IPS DF 19.7 (cell line): ENCODE measurements around the gene LCP2.

Experiments
- DNase-seq: peaks from one replicate; pipeline ENCODE4 v3.0.0-alpha.2; 2013; ENCODE audit warnings: low read depth, low spot score

Gene LCP2

DNA sequence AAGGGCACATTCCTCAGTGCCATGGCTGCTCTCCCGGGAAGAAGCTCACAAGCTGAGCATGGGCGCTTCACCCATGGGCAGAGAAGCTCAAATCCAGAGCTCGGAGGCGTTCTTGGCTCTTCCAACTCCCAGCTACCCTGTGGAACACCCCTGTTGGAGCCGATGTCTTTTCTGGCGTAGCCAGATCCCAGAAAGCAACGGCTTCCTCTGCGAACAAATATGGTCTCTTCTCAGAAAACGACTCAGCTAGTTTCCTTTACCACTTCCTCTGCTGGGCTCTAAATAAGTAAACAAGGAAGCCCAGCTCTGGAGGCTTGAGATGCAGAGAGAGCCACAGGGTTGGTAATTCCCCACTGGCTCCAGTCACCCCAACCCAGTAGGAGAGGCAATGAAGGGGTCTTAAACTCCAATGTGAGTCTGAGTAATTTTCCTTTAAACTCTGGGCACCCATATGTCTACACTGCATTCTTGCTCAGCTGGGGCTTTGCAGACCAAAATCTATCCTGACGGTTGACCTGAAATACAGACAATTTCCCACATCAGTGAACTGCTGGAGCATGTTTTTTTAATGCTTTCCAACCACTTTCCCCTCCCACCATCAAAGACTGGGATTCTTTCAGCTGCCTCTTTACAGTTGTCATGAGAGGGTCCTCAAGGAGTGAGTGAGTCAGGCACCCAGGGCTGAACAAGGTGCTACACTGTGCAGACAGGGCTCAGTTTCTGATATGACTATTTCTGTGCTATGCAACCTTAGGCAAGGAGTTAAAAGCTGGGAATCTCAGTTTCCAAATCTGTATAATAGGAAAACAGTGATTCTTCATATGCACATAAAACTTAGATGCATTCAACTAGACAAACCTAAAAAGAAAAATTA, at the start of gene LCP2:
Gene LCP2, minus strand, starts transcription at position 189 of the 874 bp plus-strand sequence. Its CDS starts 166 bp downstream, at position 23.
- DNase-seq, result no peak

DNA sequence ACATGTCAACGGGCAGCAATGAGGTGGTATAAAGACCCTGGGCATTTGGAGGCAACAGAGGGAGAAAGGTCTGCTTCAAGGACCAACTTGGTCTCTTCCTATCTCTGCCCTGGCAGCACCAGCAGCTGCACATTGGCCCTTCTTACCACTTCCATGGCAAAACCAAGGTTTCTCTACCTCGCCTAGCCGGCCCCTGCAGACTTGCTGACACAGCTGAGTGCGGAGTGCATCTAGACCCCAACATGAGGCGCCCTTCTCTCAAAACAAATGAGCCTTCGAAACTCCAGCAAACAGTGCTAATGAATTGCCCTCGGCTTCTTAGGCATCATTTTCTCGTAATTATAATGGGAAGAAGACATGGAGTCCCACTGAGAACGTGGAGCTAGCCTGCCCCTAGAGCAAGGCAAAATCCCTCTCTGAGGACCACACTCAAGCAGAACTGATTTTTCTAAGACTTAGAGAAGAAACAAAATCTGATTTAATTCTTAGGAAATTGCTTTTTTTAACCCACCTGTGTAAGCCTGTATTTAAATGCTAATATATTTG, 49.5 kb upstream of the LCP2 start:
- DNase-seq, result no peak

DNA sequence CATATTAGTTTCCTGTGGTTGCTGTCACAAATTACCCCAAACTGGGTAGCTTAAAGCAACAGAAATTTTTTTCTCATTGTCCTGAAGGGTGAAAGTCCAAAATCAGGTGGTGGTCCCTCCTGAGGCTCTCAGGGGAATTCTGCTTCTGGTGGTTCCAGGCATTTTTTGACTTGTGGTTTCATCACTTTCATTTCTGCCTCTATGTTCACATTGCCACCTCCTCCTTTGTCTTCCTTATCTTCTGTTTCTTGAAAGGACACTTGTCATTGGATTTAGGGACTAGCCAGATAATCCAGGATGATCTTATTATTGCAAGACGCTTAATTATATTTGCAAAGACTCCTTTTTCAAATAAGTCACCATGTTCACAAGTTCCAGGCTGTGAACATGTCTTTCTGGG, 48.4 kb upstream of the LCP2 start:
- no peak for DNase-seq

DNA sequence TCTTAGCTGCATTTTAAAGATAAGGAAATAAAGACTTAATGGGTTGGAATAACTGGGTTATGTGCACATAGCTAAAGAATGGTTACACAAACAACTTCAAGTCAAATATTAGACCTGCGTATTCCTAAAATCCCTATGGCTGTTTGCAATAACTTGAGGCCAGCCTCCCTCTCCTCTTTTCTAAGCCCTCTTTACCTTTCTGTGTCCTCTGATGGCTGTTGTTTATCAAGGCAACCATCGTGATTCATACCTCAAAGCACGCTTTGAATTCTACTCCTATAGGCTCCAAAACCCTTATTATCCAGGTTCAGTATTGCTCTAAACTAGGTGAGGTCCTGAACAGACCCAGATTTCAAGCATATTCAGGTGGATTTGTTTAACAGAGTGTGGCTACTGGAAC, 45.6 kb upstream of the LCP2 start:
- DNase-seq, result no peak

DNA sequence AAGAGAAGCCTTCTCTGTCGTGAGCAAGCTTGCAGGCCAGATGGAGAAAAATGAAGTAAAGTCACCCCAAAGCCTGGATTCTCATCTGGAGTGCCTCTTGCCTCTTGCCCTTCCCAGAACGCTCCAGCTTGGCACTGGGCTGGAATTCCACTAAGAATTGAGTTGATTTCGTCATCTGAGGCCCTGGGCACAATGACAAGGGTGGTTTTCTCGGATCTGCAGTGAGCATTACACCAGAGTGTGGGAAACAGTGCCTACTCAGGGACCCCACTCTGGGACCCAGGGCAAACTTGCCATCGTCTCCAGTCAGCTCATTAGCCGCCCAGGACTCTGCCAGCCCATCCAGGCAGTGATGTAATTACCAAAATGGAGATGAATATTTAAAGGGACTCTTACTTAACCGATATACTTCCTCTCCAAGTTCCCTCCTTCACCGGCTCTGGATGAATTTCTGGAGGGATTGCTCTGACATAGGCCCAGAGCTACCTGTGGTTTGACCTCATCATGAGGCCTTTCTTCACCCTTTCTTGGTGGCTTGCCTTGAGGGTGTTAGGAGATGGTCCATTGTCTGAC, 44.7 kb upstream of the LCP2 start:
- DNase-seq, result no peak

DNA sequence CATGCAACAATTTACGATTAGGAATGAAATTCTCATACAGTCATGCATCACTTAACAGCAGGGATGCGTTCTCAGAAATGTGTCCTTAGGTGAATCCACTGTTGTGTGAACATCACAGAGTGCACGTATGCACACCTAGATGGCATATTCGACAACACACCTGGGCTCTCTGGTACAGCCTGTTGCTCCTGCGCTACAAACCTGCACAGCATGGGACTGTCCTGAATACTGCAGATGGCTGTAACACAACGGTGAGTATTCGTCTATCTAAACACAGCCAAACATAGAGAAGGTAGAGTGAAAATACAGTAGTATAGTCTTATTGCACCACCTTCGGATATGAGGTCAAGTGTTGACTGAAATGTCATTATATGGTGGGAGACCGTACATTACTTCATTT, 44.0 kb upstream of the LCP2 start:
- DNase-seq, result no peak

DNA sequence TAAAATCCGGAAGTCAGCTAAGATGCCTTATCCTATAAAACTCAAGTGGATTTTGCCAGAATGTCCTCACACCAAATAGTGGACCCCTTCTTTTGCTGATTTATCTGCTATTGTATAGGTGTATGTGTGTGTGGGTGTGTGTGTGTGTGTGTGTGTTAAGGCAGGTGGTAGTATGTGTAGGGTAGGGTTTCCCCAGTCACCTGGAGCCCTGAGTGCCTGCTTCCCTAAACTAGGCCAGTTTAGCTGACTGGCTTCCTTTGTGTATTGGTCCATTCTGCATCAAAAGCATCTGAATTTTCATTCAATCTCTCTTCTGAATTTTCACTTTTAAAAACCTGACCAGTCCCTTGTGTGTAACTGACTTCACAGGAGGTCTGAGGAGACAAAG, 42.2 kb upstream of the LCP2 start:
- DNase-seq, result no peak

DNA sequence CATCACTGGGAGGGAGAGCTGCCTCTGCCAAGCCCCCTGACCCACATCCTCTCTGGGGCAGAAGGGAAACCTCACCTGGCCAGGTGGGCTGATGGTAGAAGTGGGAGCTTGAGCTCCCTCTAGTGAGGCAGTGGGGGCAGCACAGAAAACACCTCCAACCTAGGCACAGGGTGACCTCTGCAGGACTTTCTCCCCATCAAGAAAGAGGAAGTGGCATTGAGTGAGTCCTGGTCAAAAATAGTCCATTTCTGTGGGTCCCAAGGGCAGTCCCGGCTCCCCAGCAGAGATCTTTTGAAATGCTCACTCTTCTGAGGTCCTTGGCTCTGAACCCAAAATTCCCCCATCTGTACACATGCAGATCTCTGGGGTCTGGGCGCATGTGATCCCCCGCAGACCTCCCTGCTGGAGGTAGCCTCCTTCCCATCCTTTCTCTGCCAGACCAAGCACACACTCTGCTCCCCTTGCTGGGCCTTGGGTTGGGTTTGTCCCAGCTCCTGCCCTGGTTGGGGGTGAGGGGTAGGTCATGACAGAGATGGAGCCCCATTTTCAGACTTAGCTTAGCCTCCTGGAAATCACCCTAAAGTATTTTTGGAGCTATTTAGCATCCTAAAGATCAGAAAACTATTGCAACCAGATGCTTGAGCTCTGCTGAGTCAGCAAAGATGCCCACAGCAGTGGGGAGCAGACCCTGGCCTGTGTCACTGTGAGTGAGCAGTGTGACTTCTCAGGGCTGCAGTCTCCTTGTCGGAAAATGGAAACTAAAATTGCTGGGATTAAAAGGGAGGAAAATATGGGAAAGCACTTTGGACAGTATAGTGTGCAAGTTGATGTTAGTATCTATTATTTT, 41.6 kb upstream of the LCP2 start:
- DNase-seq, result no peak

DNA sequence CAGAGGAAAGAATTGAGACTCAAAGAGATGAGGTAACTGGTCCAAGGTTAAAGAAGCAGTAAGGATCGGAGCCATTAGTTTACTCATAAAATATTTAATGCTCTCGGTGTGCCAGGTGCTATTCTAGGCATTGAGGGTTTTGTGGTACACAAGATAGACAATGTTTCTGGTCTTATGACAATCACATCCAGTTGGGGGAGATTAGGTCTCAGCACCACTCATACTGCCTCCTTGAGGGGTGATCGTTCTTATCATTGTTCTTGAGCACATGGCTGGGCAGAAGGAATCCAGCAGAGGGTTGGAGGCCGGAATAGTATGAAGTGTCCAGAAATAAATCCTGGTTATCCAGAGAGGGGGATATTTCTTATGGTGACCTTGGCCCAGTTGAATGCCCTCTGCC, 40.7 kb upstream of the LCP2 start:
- no peak for DNase-seq

DNA sequence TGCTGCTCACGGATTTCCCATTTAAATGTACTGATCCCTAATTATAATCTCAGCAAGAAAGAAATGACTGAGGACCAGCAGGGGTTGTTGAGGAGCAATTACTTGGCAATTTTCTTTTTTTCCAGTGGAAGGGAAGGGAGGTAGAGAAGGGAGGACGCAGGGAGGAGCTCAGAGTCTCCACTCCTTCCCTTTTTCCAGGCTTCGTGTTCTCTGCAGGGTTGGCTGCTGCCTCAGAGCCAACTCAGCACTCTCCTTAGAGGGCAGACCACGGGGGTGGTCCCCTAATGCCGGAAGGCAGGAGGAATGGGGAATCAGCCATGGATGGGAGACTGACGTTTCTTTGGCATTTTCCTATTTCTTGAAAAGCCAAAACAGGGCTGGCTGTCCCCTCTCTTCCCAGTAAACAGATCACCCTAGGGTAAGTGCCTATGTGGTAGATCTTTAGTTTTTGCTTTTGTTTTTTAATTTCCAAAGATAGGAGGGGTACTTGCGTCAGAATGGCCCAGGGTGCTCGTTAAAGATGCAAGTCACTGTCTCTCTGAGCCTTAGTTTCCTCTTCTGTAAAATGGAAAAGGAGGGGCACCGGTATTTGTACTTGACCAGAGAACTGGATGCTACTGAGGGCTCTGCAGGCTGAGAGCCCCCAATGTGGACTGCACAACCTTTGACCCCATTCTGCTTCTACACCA, 39.6 kb upstream of the LCP2 start:
- no peak for DNase-seq

DNA sequence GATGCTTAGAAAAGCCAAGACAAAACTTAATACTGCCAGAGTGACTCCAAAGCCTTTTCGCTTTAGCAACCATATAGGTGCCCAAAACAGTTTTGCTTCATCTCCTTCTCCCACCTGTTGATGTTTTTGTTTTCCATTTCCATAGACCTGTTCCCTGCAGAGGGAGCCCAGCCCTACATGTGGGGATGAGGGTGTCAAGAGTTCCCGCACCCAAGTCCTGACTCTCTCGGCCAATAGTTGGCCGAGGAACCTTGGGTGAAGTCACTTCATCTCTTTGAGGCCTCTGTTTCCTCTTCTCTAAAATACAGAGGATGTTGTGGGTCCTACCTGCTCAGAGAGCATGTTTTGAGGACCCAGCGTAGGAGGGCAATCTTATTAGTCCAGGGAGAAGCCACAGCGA, 38.5 kb upstream of the LCP2 start:
- no peak for DNase-seq

DNA sequence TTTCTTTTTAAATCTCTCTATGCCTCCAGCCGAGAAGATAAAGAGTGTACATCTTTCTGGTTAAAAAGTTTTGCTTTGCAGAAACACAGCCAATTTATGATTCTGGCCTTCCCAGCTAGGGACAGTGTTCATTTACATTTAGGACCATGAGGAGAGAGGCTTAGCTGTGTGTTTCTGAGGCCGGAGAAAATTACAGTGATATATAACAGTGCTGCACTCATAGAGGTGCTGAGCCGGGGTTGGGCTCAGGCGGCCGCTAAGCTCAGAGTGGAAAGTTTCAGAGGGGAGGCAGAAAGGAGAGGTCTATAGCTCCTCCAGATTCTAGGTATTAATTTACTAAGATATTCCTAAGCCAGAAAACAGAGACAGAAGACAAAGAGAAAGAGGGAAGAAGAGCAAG, 37.0 kb upstream of the LCP2 start:
- no peak for DNase-seq

DNA sequence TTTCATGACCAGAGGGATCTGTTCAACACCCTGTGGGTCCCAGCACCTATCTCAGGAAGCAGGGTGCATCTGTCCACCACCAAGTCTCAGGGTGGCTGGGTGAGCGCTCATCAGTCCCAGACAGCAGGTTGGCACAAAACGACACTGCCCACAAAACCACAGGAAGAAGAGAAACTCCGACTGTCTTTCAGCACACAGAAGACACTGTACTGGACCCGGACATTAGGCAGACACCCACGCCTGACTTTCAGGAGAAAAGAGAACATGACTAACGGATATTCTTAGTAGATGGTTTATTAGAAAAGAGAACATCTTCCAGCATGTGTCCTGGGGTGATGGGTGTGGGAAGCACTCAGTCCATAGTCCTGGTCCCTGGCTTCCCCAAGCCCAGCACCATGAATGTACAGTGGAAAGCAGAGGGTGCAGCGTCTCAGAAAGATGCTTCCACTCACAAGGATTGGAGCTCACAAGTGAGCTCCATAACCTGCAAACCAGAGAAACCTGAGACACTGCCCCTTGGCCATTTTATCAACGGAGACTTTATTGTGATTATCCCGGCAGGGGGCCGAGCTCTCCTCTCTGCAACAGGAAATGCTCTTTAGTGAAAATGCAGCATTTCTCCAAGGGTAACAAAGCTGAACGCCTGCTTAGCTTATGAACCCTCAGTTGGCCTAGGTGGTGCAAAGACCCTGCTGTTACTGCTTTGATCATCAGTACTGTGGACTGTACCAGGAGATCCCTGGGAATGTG, 35.8 kb upstream of the LCP2 start:
- DNase-seq, result peak; percentile 57

DNA sequence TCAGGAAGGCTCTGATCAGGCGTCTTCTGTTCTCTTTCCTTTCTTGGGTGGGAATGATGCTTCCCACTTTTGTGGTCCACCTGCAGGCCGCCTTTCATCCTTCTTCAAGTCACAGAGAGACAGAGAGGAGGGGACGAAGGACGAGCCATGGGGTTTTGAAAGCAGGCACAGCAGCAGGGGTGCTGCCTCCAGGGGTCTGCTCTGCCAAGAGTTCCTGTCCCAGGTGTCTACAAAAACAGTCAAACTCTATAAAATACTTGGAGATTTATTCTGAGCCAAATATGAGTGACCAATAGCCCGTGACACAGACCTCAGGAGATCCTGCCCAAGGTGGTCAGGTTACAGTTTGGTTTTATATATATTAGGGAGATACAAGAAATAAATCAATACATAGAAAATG, 34.5 kb upstream of the LCP2 start:
- no peak for DNase-seq

DNA sequence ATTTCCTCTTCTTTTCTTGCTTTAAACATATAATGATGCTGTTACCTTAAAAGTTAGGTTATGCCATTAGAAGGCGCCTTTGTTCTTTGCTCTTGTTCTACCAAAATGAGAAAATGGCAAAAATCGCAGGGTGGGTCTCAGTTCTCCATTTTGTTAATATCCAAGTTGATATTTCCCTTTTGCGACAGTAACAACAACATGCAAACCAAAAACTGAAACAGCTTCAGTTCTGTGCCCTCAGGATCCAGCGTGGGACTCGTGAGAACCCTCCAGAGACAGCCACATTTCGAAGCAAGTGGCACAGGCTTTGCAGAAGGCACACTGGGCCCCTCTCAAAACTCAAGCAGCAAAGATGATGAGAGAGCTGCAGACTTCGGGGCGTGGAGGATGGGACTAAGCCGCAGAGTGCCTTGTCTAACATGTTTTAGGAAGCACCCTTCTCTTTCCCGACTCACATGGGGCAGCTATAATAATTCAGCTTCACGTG, 33.0 kb upstream of the LCP2 start:
- no peak for DNase-seq

DNA sequence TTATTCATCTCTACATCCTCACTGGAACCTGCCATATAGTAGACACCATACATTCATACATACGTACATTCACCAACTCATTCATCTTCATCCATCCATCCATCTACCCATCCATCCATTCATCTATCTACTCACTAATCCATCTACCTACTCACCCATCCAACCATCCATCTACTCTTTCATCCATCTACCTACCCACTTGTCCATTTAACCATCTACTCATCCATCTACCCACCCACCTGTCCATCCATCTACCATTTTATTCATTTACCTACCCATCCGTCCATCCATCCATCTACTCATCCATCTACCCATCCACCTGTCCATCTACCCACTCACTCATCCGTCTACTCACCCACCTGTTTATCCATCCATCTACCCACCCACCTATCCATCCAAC, 31.9 kb upstream of the LCP2 start:
- DNase-seq, result no peak

DNA sequence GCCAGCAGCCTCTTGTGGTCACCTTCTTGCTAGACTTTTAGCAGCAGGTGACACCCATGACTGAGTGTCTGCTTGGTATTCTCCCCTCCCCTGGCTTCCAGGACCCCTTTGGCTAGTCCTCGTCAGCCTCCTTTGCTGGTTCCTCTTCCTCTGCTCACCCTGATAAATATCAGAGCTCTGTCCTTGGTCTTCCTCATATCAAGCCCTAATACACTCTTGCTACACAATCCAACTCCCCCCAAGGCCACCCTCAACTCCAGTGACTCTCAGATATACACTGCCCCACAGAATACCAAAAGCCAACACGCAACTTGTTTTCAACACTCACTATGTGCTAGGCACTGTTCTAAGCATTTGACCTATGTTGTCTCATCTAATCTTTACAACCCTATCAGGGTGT, 30.3 kb upstream of the LCP2 start:
- DNase-seq, result no peak

DNA sequence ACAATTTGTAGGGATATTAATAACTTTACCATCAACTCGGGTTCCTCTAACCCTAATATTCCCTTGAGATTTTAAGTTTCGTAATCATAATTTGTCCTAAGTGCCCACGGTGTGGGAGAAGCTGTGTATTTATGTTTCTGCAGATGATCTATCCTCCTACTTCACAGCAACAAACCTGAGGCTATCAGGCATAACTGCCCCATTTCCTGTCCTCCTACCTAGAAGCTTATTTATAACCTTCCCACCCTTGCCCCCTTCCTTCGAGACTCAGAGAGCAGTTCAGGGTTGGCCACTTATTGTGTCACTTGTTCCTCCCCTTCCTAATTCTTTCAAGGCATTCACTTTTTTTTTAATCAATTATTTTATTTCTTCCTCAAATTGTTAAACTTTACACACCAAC, 29.6 kb upstream of the LCP2 start:
- DNase-seq, result no peak

DNA sequence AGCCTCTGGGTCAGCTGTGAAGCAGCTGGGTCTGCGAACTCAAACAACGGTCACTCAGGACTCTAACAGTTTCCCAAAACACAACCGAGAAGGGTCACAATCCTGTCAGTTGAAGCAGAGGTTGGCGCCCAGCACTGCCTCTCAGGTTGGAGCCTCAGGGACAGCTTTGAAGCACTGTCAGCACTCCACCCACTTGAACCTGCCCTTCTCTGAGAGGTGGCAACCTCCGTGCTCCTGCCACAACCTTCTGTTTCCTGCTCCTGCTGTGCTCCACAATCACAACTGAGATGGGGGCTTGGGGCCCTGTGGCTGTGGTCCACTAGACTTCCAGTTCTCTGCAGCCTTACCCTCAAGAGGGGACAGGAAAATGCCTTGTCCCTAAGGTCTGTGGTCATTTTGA, 21.7 kb upstream of the LCP2 start:
- no peak for DNase-seq

DNA sequence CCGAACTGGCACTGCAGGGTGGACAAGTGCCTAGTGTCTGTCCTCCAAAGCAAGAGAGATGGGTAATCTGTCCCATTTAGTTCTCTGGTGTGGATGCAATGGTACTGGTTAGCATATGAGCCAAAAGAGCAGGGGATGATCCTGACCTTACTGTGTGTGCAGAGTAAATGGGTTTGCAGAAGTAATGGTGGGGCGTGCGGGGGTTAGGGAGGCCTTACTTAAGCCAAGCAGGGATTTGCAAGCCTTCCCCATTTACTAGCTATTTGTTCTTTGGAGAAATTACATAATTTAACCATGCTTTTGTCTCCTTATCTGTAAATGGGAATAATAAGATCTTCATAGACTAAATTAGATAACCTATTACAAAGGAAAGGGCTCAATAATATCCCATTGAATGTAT, 19.9 kb upstream of the LCP2 start:
- no peak for DNase-seq

DNA sequence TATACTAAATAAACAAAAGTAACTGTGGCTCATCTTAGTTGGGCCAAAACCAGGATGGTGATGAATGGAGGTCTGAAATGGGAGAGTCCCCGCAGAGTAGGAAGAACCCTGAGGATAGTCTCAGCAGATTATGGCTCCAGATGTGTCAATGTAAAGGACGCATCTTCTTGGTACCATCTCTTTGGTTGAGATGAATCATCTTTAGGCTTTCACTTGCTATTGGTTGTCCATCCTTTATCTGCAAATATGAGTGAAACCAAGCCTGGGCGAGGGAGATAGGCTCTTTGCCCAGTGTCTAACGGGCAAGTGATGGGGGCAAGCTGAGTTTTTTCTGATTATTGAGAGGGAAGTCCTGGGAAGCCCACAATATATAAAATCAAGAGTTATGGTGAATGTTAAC, 19.4 kb upstream of the LCP2 start:
- no peak for DNase-seq
